WTC11 (cell line): Measurements from ENCODE around the gene ZNF652. TPM values are rescaled to one million over a fixed set of nuclear protein-coding genes. Genes with fewer than 3 reads are reported as not detected.

Experiments used
- ATAC-seq: fragments of 200-7000 bp; cut with Tn5 transposase; 2 replicates; pipeline ENCODE4 v1.10.0; 2021; ENCODE audit warnings: mild to moderate bottlenecking, moderate library complexity
- CTCF ChIA-PET: fragments of 300-600 bp; sonication (Branson Sonifier 250); formaldehyde crosslinking; loops from one replicate; lab custom pipeline; 2021; ENCODE audit warnings: antibody characterized with exemption; lab: Charles Lee
- POLR2A ChIA-PET: fragments of 350-600 bp; sonication (Branson Sonifier 250); formaldehyde crosslinking; loops from one replicate; lab custom pipeline; 2021; ENCODE audit warnings: antibody characterized with exemption; lab: Charles Lee
- DNase-seq: peaks from one replicate; pipeline ENCODE4 v3.0.0; 2021; ENCODE audit warnings: low spot score
- H3K27ac Mint-ChIP-seq: 2 replicates; pipeline ENCODE4 v1.8.0; 2021; ENCODE audit warnings: mixed read lengths
- H3K27me3 Mint-ChIP-seq: 2 replicates; pipeline ENCODE4 v1.8.0; 2021; ENCODE audit warnings: low read depth, mild to moderate bottlenecking, moderate library complexity, mixed read lengths
- H3K36me3 Mint-ChIP-seq: 2 replicates; pipeline ENCODE4 v1.8.0; 2021; ENCODE audit warnings: mixed read lengths
- H3K4me1 Mint-ChIP-seq: 2 replicates; pipeline ENCODE4 v1.8.0; 2022; ENCODE audit warnings: mixed read lengths
- H3K4me3 Mint-ChIP-seq: 2 replicates; pipeline ENCODE4 v1.8.0; 2021; ENCODE audit warnings: mild to moderate bottlenecking, moderate library complexity, mixed read lengths
- H3K9me3 Mint-ChIP-seq: 2 replicates; pipeline ENCODE4 v1.8.0; 2021; ENCODE audit warnings: mixed read lengths
- ATF1 ChIP-seq: sonication (generic); formaldehyde crosslinking; IDR thresholded peaks from 2 replicates; pipeline ENCODE4 v1.8.1; 2023; ENCODE audit warnings: mild to moderate bottlenecking, moderate library complexity, missing genetic modification reagents
- CBFB ChIP-seq: sonication (generic); formaldehyde crosslinking; IDR thresholded peaks from 2 replicates; pipeline ENCODE4 v1.8.1; 2022; ENCODE audit warnings: mild to moderate bottlenecking, low read depth, missing genetic modification reagents
- CREB1 ChIP-seq: sonication (generic); formaldehyde crosslinking; IDR thresholded peaks from 2 replicates; pipeline ENCODE4 v1.8.0; 2023; ENCODE audit warnings: mild to moderate bottlenecking, missing genetic modification reagents
- CREM ChIP-seq: sonication (generic); formaldehyde crosslinking; IDR thresholded peaks from 2 replicates; pipeline ENCODE4 v1.8.1; 2022; ENCODE audit warnings: mild to moderate bottlenecking, missing genetic modification reagents, moderate library complexity
- ESRRA ChIP-seq: sonication (generic); formaldehyde crosslinking; IDR thresholded peaks from 2 replicates; pipeline ENCODE4 v1.8.1; 2022; ENCODE audit warnings: mild to moderate bottlenecking, missing genetic modification reagents, borderline replicate concordance
- IRF2 ChIP-seq: sonication (generic); formaldehyde crosslinking; IDR thresholded peaks from 2 replicates; pipeline ENCODE4 v1.8.0; 2022; ENCODE audit warnings: low read depth, missing genetic modification reagents, borderline replicate concordance
- NFE2L1 ChIP-seq: sonication (generic); formaldehyde crosslinking; IDR thresholded peaks from 2 replicates; pipeline ENCODE4 v1.8.1; 2023; ENCODE audit warnings: missing genetic modification reagents
- NFYB ChIP-seq: sonication (generic); formaldehyde crosslinking; conservative IDR thresholded peaks from 2 replicates; pipeline ENCODE4 v1.8.0; 2022; ENCODE audit warnings: low read depth, missing genetic modification reagents
- NR3C1 ChIP-seq: sonication (generic); formaldehyde crosslinking; conservative IDR thresholded peaks from 2 replicates; pipeline ENCODE4 v1.8.1; 2023; ENCODE audit warnings: low read depth, mild to moderate bottlenecking, missing genetic modification reagents
- TEAD4 ChIP-seq: sonication (generic); formaldehyde crosslinking; IDR thresholded peaks from 2 replicates; pipeline ENCODE4 v1.8.0; 2022; ENCODE audit warnings: mild to moderate bottlenecking, missing genetic modification reagents
- ZNF121 ChIP-seq: sonication (generic); formaldehyde crosslinking; IDR thresholded peaks from 2 replicates; pipeline ENCODE4 v1.8.0; 2023; ENCODE audit warnings: missing genetic modification reagents
- ZNF138 ChIP-seq: sonication (generic); formaldehyde crosslinking; conservative IDR thresholded peaks from 2 replicates; pipeline ENCODE4 v1.8.1; 2022; ENCODE audit warnings: mild to moderate bottlenecking, moderate library complexity, missing genetic modification reagents
- ZNF396 ChIP-seq: fragments of 250-450 bp; sonication (Bioruptor Pico); IDR thresholded peaks from 2 replicates; pipeline ENCODE4 v1.8.0; 2021; ENCODE audit warnings: mild to moderate bottlenecking, moderate library complexity, borderline replicate concordance
- ZNF416 ChIP-seq: fragments of 250-450 bp; sonication (Bioruptor Pico); IDR thresholded peaks from 2 replicates; pipeline ENCODE4 v1.9.0; 2021; ENCODE audit warnings: mild to moderate bottlenecking, inconsistent platforms
- total RNA-seq: library from RNA; stranded (reverse); gene quantifications from 3 replicates; pipeline ENCODE4 v1.2.3, GENCODE V29; 2021
- TF ChIP-seq, protein P1 (sequence below): sonication (generic); formaldehyde crosslinking; IDR thresholded peaks from 2 replicates; pipeline ENCODE4 v1.8.1; 2022; ENCODE audit warnings: missing genetic modification reagents, borderline replicate concordance
- TF ChIP-seq, protein P2 (sequence below): fragments of 250-450 bp; sonication (Bioruptor Pico); IDR thresholded peaks from 2 replicates; pipeline ENCODE4 v1.9.0; 2021; ENCODE audit warnings: mild to moderate bottlenecking
- TF ChIP-seq, protein P3 (sequence below): fragments of 250-450 bp; sonication (Bioruptor Pico); IDR thresholded peaks from 2 replicates; pipeline ENCODE4 v1.9.0; 2021; ENCODE audit warnings: mild to moderate bottlenecking, borderline replicate concordance
- TF ChIP-seq, protein P4 (sequence below): fragments of 250-450 bp; sonication (Bioruptor Pico); IDR thresholded peaks from 2 replicates; pipeline ENCODE4 v2.1.2; 2022; ENCODE audit warnings: mild to moderate bottlenecking, moderate library complexity
- TF ChIP-seq, protein P5 (sequence below): sonication (generic); formaldehyde crosslinking; IDR thresholded peaks from 2 replicates; pipeline ENCODE4 v1.8.1; 2022; ENCODE audit warnings: low read depth, missing genetic modification reagents, borderline replicate concordance
- TF ChIP-seq, protein P6 (sequence below): sonication (generic); formaldehyde crosslinking; IDR thresholded peaks from 2 replicates; pipeline ENCODE4 v1.8.0; 2023; ENCODE audit warnings: missing genetic modification reagents, mild to moderate bottlenecking, borderline replicate concordance
- TF ChIP-seq, protein P7 (sequence below): fragments of 250-450 bp; sonication (Bioruptor Pico); IDR thresholded peaks from 2 replicates; pipeline ENCODE4 v1.8.0; 2021; ENCODE audit warnings: mild to moderate bottlenecking

The ZNF652 gene
- total RNA-seq, 1 experiment from 2014 or later = 40.8 TPM

DNA sequence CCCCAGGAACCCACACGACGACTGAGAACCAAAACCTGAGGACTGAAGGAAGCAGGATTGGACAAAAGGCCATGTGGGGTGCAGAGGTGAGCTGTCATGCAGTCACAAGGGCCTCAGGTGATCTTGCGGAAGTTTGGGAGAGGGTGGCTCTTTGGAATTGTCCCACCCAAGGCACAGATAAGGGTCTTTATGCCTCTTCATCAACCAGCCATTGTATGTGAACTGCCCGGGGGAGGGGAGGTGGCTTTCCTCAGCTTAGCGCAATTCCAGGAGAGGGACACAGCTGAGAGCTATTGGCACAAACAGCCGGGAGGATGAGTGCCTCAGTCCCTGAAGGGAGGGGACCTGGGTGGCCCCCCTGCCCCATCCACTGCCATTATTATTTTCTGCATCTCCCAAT, 76.3 kb downstream of the ZNF652 start:
- Mint-ChIP-seq H3K36me3 (no peaks in the 10 kb centered on the region), H3K27me3 (no peaks in the 10 kb centered on the region), H3K27ac (no peak overlapping the region), H3K9me3 (no peaks in the 10 kb centered on the region), H3K4me1 (no peaks in the 10 kb centered on the region), H3K4me3 (no peak overlapping the region)
- no peak; the same call in 1 of the 2 replicates for ATAC-seq
- no peak for DNase-seq
- POLR2A ChIA-PET = no interaction called here
- TF ChIP-seq ZNF138 (CRISPR knock-in tag) (no peak), CBFB (no peak), IRF2 (CRISPR knock-in tag) (no peak), NR3C1 (no peak), ATF1 (CRISPR knock-in tag) (no peak), CREB1 (CRISPR knock-in tag) (no peak), CREM (CRISPR knock-in tag) (no peak), ESRRA (CRISPR knock-in tag) (no peak)
- TF ChIP-seq, protein P1, sequence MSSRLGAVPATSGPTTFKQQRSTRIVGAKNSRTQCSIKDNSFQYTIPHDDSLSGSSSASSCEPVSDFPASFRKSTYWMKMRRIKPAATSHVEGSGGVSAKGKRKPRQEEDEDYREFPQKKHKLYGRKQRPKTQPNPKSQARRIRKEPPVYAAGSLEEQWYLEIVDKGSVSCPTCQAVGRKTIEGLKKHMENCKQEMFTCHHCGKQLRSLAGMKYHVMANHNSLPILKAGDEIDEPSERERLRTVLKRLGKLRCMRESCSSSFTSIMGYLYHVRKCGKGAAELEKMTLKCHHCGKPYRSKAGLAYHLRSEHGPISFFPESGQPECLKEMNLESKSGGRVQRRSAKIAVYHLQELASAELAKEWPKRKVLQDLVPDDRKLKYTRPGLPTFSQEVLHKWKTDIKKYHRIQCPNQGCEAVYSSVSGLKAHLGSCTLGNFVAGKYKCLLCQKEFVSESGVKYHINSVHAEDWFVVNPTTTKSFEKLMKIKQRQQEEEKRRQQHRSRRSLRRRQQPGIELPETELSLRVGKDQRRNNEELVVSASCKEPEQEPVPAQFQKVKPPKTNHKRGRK (CRISPR knock-in tag) = no peak
- TF ChIP-seq, protein P2, sequence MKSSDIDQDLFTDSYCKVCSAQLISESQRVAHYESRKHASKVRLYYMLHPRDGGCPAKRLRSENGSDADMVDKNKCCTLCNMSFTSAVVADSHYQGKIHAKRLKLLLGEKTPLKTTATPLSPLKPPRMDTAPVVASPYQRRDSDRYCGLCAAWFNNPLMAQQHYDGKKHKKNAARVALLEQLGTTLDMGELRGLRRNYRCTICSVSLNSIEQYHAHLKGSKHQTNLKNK (CRISPR knock-in tag) = no peak
- TF ChIP-seq, protein P3, sequence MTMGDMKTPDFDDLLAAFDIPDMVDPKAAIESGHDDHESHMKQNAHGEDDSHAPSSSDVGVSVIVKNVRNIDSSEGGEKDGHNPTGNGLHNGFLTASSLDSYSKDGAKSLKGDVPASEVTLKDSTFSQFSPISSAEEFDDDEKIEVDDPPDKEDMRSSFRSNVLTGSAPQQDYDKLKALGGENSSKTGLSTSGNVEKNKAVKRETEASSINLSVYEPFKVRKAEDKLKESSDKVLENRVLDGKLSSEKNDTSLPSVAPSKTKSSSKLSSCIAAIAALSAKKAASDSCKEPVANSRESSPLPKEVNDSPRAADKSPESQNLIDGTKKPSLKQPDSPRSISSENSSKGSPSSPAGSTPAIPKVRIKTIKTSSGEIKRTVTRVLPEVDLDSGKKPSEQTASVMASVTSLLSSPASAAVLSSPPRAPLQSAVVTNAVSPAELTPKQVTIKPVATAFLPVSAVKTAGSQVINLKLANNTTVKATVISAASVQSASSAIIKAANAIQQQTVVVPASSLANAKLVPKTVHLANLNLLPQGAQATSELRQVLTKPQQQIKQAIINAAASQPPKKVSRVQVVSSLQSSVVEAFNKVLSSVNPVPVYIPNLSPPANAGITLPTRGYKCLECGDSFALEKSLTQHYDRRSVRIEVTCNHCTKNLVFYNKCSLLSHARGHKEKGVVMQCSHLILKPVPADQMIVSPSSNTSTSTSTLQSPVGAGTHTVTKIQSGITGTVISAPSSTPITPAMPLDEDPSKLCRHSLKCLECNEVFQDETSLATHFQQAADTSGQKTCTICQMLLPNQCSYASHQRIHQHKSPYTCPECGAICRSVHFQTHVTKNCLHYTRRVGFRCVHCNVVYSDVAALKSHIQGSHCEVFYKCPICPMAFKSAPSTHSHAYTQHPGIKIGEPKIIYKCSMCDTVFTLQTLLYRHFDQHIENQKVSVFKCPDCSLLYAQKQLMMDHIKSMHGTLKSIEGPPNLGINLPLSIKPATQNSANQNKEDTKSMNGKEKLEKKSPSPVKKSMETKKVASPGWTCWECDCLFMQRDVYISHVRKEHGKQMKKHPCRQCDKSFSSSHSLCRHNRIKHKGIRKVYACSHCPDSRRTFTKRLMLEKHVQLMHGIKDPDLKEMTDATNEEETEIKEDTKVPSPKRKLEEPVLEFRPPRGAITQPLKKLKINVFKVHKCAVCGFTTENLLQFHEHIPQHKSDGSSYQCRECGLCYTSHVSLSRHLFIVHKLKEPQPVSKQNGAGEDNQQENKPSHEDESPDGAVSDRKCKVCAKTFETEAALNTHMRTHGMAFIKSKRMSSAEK (CRISPR knock-in tag) = no peak
- CTCF ChIA-PET = interaction anchor here (0.8 to 1.0 kb wide), 2 partner anchors 62 to 83 kb away, joined by 3 read pairs; no protein-coding TSS in a partner anchor

DNA sequence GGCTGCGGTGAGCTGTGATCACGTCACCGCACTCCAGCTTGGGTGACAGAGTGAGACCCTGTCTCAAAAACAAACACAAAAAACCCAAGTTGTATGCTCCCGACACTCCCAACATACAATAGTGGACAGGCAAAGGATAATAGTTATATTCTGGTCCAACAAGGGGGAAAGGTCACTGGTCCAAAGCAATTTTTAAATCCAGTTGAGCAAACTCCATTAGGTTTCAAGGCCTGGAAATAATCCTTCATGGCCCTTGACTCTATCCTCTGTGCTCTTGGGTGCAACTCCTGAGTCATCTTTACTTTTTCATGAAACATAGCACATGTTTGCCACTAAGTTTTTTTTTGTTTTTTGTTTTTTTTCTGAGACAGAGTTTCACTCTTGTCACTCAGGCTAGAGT, 81.1 kb downstream of the ZNF652 start:
- CTCF ChIA-PET = interaction anchor here (0.7 to 1.4 kb wide), 2 partner anchors 10 to 235 kb away, joined by 3 to 4 read pairs; no protein-coding TSS in a partner anchor
- POLR2A ChIA-PET = interaction anchor here (0.7 kb wide), 1 partner anchor 663 kb away, joined by 3 read pairs; no protein-coding TSS in a partner anchor
- H3K36me3 Mint-ChIP-seq = no peaks in the 10 kb centered on the region
- peaks cover 22% of the 10 kb centered on the region for H3K4me1 Mint-ChIP-seq
- TF ChIP-seq, protein P4, sequence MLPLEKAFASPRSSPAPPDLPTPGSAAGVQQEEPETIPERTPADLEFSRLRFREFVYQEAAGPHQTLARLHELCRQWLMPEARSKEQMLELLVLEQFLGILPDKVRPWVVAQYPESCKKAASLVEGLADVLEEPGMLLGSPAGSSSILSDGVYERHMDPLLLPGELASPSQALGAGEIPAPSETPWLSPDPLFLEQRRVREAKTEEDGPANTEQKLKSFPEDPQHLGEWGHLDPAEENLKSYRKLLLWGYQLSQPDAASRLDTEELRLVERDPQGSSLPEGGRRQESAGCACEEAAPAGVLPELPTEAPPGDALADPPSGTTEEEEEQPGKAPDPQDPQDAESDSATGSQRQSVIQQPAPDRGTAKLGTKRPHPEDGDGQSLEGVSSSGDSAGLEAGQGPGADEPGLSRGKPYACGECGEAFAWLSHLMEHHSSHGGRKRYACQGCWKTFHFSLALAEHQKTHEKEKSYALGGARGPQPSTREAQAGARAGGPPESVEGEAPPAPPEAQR (CRISPR knock-in tag) = no peak
- no peak for TF ChIP-seq TEAD4 (CRISPR knock-in tag)
- TF ChIP-seq, protein P5, sequence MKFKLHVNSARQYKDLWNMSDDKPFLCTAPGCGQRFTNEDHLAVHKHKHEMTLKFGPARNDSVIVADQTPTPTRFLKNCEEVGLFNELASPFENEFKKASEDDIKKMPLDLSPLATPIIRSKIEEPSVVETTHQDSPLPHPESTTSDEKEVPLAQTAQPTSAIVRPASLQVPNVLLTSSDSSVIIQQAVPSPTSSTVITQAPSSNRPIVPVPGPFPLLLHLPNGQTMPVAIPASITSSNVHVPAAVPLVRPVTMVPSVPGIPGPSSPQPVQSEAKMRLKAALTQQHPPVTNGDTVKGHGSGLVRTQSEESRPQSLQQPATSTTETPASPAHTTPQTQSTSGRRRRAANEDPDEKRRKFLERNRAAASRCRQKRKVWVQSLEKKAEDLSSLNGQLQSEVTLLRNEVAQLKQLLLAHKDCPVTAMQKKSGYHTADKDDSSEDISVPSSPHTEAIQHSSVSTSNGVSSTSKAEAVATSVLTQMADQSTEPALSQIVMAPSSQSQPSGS (CRISPR knock-in tag) = no peak
- no peak for TF ChIP-seq NFYB (CRISPR knock-in tag)
- no peak for TF ChIP-seq ZNF396 (CRISPR knock-in tag)
- no peak for TF ChIP-seq NFE2L1 (CRISPR knock-in tag)
- no peak for TF ChIP-seq ZNF416 (CRISPR knock-in tag)
- TF ChIP-seq ZNF138 (CRISPR knock-in tag) = no peak
- TF ChIP-seq ZNF121 (CRISPR knock-in tag) = no peak
- TF ChIP-seq, protein P6, sequence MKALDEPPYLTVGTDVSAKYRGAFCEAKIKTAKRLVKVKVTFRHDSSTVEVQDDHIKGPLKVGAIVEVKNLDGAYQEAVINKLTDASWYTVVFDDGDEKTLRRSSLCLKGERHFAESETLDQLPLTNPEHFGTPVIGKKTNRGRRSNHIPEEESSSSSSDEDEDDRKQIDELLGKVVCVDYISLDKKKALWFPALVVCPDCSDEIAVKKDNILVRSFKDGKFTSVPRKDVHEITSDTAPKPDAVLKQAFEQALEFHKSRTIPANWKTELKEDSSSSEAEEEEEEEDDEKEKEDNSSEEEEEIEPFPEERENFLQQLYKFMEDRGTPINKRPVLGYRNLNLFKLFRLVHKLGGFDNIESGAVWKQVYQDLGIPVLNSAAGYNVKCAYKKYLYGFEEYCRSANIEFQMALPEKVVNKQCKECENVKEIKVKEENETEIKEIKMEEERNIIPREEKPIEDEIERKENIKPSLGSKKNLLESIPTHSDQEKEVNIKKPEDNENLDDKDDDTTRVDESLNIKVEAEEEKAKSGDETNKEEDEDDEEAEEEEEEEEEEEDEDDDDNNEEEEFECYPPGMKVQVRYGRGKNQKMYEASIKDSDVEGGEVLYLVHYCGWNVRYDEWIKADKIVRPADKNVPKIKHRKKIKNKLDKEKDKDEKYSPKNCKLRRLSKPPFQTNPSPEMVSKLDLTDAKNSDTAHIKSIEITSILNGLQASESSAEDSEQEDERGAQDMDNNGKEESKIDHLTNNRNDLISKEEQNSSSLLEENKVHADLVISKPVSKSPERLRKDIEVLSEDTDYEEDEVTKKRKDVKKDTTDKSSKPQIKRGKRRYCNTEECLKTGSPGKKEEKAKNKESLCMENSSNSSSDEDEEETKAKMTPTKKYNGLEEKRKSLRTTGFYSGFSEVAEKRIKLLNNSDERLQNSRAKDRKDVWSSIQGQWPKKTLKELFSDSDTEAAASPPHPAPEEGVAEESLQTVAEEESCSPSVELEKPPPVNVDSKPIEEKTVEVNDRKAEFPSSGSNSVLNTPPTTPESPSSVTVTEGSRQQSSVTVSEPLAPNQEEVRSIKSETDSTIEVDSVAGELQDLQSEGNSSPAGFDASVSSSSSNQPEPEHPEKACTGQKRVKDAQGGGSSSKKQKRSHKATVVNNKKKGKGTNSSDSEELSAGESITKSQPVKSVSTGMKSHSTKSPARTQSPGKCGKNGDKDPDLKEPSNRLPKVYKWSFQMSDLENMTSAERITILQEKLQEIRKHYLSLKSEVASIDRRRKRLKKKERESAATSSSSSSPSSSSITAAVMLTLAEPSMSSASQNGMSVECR (CRISPR knock-in tag) = no peak
- TF ChIP-seq, protein P7, sequence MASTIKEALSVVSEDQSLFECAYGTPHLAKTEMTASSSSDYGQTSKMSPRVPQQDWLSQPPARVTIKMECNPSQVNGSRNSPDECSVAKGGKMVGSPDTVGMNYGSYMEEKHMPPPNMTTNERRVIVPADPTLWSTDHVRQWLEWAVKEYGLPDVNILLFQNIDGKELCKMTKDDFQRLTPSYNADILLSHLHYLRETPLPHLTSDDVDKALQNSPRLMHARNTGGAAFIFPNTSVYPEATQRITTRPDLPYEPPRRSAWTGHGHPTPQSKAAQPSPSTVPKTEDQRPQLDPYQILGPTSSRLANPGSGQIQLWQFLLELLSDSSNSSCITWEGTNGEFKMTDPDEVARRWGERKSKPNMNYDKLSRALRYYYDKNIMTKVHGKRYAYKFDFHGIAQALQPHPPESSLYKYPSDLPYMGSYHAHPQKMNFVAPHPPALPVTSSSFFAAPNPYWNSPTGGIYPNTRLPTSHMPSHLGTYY (CRISPR knock-in tag) = no peak
- TF ChIP-seq, all 79 proteins: peak for 0
- Mint-ChIP-seq H3K27ac (no peak overlapping the region), H3K9me3 (no peaks in the 10 kb centered on the region), H3K27me3 (no peaks in the 10 kb centered on the region), H3K4me3 (no peak overlapping the region)
- no peak for ATAC-seq
- no peak for DNase-seq
